ENCODE measurements around the gene ACAD9. TPM values are rescaled to one million over a fixed set of nuclear protein-coding genes. Genes with fewer than 3 reads are reported as not detected.
A peak's percentile ranks its signal among the peaks of the same experiment; 100 is the strongest.
"Not testable (repeated sequence)": the region's sequence is repeated elsewhere in the genome, so short reads cannot be mapped to it uniquely, and the experiment has no call there.

ACAD9 gene
- total RNA-seq, result 10 to 100 TPM; 41.3 to 52.7 (median 43.1) TPM

DNA sequence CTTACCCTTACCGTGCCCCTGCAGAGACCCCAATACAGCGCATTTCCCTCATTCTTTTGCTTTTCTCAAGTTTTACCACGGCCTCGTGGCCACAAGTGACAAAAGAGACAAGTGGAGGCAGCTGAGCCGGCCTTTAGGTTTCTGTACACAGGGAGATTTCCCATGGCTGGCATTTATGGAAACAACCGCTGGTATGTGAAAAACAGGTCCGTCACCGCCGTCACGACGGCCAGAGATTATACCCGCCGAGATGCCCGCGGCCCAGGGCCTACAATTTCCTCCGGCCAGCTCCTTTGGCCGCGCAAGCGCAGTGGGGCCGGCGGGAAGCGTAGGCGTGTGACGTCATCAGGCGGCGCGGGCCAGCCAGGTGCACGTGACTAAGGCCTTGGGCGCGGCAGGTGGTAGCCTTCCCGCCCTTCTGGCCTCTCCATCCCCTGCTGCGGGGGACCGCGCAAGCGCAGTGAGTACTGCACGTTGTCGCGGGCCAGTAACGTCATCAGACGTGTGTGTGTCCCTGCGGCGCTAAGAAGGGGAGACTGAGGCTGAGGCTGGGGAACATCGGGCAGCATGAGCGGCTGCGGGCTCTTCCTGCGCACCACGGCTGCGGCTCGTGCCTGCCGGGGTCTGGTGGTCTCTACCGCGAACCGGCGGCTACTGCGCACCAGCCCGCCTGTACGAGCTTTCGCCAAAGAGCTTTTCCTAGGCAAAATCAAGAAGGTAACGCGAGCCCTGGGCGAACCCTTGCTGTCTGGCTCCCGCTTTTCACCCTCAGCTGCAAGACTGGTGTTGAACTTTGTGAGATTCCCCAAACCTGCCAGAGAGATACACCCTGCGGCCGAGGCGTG is at the start of gene ACAD9:
ACAD9 (plus strand) TSS at position 496 of the 845 bp plus-strand sequence; CDS start at position 568, 72 bp downstream.
- Histone ChIP-seq H3K9me3 (no peaks in the 10 kb centered on the region), H3K27ac (peak within 1 kb of the TSS; percentile 88 to 99 (median 97)), H3K27me3 (no peaks in the 10 kb centered on the region), H3K4me1 (peaks cover 24 to 71% (median 29%) of the 10 kb centered on the region in 3 donors), H3K4me3 (peak within 1 kb of the TSS; percentile 63 to 89 (median 80)), H3K36me3 (peaks cover 0 to 31% (median 4%) of the 10 kb centered on the region in 3 donors)
- peak; percentile 72 for DNase-seq
- intact Hi-C loops (cut with DNase I), result no loop called here
- TF ChIP-seq CTCF (IDR thresholded peaks at IDR 0.05), result peak in 3 of 6 experiments; percentile 17 to 49 (median 19)
- TF ChIP-seq POLR2A (IDR thresholded peaks at IDR 0.05), result peak in 3 of 4 donors; percentile 89 to 94 (median 92)
- WGBS, 2 donors, result 0 to 2% methylated on average over 5 to 25 of the region's 65 CpGs

- WGBS, 2 donors, result 72 to 79% methylated on average over 7 of the region's 7 CpGs
- H3K9me3 ChIP-seq; intact Hi-C loops (cut with DNase I): not testable (repeated sequence)
Measured at GRCh38 chr3:128829925-128830625, 49.3 kb upstream of the ACAD9 start.

DNA sequence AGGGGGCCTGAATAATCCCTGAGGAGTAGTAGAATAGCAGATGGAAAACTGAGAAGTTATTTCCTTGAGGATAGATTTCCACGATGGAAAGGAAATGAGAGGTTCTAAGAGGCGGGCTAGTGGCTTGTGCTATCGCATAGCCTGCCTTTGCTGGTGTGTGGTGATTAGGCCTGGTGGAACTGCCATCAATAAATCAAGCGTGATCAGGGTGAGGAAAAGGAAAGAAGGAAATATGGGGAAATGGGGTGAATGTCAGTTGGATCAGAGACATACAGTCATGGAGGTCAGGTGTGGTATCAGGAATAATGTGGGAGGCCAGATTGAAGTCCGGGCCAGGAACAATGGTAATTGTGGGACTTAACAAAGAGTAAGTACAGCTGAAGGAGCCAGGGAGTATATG is 48.7 kb upstream of the ACAD9 start:
- WGBS, 2 donors, result 85 to 87% methylated on average over 5 of the region's 5 CpGs
- H3K4me3 ChIP-seq; DNase-seq; H3K27me3 ChIP-seq; intact Hi-C loops (cut with DNase I); H3K36me3 ChIP-seq; H3K9me3 ChIP-seq: not testable (repeated sequence)
- Histone ChIP-seq H3K4me1 (peaks cover 0 to 23% (median 0%) of the 10 kb centered on the region in 3 donors), H3K27ac (peak overlapping the region in 1 of 4 donors; percentile 29)

More at GRCh38 chr3:128829925-128830625, 49.3 kb upstream of the ACAD9 start:
- H3K36me3 ChIP-seq, H3K27me3 ChIP-seq, DNase-seq, H3K4me3 ChIP-seq: not testable (repeated sequence)
- Histone ChIP-seq H3K4me1 (peaks cover 0 to 25% (median 0%) of the 10 kb centered on the region in 3 donors), H3K27ac (peak overlapping the region in 1 of 4 donors; percentile 29)

- H3K27ac ChIP-seq; H3K27me3 ChIP-seq; H3K9me3 ChIP-seq; H3K36me3 ChIP-seq; DNase-seq; intact Hi-C loops (cut with DNase I); H3K4me3 ChIP-seq: not testable (repeated sequence)
- 66 to 71% methylated on average over 5 of the region's 5 CpGs for WGBS, 2 donors
- H3K4me1 ChIP-seq, result peaks cover 0 to 18% (median 0%) of the 10 kb centered on the region in 3 donors
Measured at GRCh38 chr3:128832979-128833378, 46.4 kb upstream of the ACAD9 start.

- no peaks in the 10 kb centered on the region for H3K27me3 ChIP-seq
- intact Hi-C loops (cut with DNase I), result no loop called here
- H3K9me3 ChIP-seq, result no peaks in the 10 kb centered on the region
- H3K27ac ChIP-seq, result no peak overlapping the region
- no peak overlapping the region for H3K4me3 ChIP-seq
- 86 to 91% methylated on average over 4 of the region's 4 CpGs for WGBS, 2 donors
- H3K36me3 ChIP-seq, result no peaks in the 10 kb centered on the region
- no peak for DNase-seq
- TF ChIP-seq POLR2A (IDR thresholded peaks at IDR 0.05) (no peak), CTCF (IDR thresholded peaks at IDR 0.05) (no peak)
- peaks cover 0 to 6% (median 0%) of the 10 kb centered on the region in 3 donors for H3K4me1 ChIP-seq
Measured at GRCh38 chr3:128835096-128835495, 44.3 kb upstream of the ACAD9 start.

DNA sequence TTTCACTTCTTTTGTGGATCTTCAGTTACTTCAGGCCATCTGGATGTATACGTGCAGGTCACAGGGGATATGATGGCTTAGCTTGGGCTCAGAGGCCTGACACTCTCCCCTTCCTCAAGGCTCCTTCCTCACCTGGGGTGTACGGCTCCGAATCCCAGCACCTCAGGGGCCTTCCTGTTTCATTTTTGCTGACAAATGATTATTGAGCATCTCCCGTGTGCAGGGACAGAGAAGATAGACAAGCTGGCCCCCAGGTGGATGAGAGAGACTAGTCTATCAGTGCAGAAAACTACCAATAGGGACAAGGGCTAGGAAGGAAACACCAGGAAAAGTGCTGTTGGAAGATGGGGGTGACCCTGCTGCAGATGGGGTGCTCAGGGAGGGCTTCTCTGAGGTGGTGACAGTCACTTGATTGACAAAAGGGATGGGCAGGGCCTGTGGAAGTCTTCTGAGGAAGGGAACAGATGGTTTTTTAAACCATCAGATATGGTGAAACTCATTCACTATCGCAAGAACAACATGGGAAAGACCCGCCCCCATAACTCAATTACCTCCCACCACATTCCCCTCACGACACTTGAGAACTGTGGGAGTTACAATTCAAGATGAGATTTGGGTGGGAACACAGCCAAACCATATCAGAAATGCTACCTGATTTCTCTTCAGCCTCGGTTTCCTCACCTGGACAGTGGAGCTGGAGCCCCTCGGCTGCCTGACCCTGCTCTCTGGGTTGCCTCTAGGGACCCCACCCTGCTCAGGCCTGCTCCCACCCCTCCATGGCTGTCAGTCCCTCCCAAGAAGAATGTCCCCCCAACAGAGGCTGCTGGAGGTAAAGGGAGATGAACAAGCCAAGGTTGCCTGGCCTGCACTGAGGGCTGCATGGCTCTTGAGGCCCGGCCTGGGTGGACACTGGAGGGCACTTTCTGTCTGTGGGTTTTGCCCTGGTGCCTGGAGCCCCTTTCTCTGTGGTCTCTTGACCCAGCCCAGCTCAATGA is 37.2 kb upstream of the ACAD9 start:
- H3K36me3 ChIP-seq, result no peaks in the 10 kb centered on the region
- no peak for DNase-seq
- no peaks in the 10 kb centered on the region for H3K27me3 ChIP-seq
- peaks cover 7 to 15% (median 11%) of the 10 kb centered on the region in 3 donors for H3K4me1 ChIP-seq
- H3K27ac ChIP-seq, result no peak overlapping the region
- intact Hi-C loops (cut with DNase I), result no loop called here
- no peaks in the 10 kb centered on the region for H3K9me3 ChIP-seq
- WGBS, 2 donors, result 78 to 85% methylated on average over 6 to 9 of the region's 10 CpGs
- no peak overlapping the region for H3K4me3 ChIP-seq
- TF ChIP-seq CTCF (IDR thresholded peaks at IDR 0.05) (no peak), POLR2A (IDR thresholded peaks at IDR 0.05) (no peak)
